Endothelial cell of umbilical vein (primary cell): ENCODE measurements around the gene TP53.

Source experiments
- EZH2 ChIP-seq: IDR thresholded peaks from 2 replicates; pipeline ENCODE4 v1.6.1; 2012; ENCODE audit warnings: borderline replicate concordance, low read depth, mild to moderate bottlenecking, moderate library complexity, low read length, inconsistent platforms; ENCODE audit not compliant: severe bottlenecking
- POLR2A ChIP-seq: IDR thresholded peaks from 2 replicates; pipeline ENCODE4 v1.6.1; 2012; ENCODE audit warnings: low read depth, mild to moderate bottlenecking, control low read depth, low read length

- TF ChIP-seq POLR2A = no peak
- no peak for TF ChIP-seq EZH2
Measured at GRCh38 chr17:7701681-7702080, 14.4 kb upstream of the TP53 start.
